CD1c-positive myeloid dendritic cell (primary cell): ENCODE results near the gene CCDC174.

ENCODE experiments used
- DNase-seq: peaks from one replicate; pipeline ENCODE4 v3.0.0-alpha.2; 2016; ENCODE audit errors: extremely low spot score

The CCDC174 gene

DNA sequence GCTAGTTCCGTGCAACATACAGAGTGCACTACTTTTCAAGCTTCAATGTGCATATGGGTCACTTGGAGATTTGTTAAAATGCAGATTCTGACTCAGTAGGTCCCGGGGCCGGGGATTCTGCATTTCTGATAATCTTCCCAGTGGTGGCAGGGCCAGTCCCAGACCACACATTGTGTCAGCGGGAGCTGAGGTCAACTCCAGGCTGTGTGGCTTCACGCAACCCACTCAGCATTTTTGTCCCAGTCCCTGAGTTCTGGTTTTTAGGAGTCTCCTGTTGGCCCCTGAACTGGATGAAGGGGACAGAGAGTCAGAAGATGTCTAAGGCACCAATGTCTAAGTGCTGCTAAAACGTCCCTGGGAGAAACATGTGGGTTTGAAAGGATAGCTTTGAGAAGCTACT lies 26.1 kb upstream of the CCDC174 start:
- DNase-seq: no peak

- no peak for DNase-seq
Measured at GRCh38 chr3:14627815-14628214, 23.7 kb upstream of the CCDC174 start.

GRCh38 chr3:14628406-14628805 lies 23.2 kb upstream of the CCDC174 start:
- DNase-seq: no peak

DNA sequence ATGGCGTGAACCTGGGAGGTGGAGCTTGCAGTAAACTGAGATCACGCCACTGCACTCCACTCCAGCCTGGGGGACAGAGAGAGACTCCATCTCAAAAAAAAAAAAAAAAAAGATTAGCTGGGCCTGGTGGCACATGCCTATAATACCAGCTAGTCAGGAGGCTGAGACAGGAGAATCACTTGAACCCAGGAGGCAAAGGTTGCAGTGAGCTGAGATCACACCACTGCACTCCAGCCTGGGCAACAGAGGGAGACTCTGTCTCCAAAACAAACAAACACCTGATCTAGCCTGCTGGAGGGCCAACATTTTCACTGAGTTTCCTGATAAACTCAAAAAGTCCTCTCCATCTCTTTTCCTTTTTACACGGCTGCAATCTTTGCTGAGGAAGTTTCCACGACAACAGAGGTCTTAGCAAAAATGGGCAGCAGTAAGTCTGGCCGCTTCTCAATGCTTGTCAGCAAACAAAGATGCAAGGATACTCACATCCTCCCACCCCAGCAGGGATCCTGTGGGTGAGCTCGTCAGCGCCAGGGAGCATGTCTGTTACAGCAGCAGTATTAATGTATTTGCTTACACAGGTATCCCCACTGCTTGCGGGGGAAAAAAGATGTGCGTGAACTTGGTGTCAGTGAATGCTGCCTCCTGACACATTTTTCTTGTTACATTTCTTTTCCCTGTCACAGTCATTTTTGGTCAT lies 21.0 kb upstream of the CCDC174 start:
- DNase-seq: no peak

DNA sequence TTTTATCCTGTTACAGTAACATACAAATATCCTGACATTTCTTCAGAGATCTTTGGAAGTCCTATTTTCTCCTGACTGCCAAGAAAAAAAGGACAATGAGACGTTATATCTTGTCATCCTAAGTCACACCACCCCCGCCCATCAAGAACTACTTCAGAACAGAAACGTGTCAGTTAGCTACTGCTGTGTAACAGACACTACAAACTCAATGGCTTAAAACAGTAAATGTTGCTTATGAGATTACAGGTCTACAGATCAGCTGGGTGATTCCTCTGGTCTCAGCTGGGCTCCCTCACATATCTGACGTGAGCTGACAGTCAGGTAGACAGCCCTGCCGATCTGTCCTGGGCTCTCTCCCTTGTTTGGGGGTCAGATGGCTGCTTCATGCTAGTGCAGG lies 20.5 kb upstream of the CCDC174 start:
- no peak for DNase-seq

DNA sequence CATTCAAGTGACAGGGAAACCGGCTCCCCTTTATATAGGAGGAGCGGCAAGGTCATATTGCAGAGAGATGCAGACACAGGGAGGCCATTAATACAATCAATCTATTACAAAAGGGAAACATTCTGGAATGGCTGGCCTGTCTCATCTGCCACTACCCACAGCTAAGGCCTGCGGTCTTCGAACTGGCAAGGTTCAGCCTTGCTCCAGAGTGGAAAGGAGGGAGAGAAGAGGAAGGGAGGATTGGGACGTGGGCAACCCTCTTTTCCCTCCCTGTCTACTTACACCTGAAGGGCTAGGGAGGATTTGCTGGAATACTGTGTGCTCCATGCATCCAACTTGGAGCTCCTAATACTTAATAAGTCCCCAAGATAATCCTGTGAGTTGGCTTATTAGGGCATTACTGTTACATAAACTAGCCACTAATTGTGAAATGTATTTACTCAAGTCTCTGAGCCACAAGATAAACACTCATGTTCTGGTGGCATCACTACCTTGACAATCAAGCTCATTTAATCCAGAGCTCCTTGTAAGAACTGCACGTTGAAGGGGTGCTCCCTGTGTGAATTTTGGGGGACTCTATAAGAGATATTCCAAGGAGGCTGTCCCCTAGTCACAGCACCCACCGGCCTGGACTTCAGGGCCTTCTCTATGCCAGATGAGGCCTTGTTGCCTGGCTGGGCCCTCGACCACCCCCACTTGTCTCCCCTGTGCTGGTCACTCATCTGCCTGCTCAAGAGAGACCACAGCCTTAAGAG lies 19.7 kb upstream of the CCDC174 start:
- DNase-seq: no peak

DNA sequence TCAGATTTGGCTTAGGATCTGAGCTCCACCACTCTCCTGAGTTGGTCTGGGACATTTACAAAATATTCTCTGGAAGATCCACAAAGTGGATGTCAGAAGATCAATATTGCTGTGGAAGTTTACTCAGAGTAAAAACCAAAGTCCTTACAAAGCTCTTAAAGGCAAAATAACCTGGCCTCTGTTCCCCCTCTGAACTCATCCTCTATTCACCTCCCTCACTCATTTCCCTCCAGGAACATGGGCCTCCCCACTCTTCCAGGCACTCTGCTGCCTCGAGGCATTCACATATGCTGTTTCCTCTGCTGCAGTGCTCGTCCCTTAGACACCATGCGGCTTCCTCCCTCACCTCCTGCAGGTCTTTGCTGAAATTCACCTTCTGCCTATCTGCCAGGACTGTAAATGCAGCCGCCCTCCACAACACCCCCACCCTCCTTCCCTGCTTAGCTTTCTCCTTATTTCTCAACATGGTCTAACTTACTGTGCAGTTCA lies 19.1 kb upstream of the CCDC174 start:
- no peak for DNase-seq

- no peak for DNase-seq
Measured at GRCh38 chr3:14633417-14633816, 18.1 kb upstream of the CCDC174 start.

GRCh38 chr3:14633819-14634424 lies 17.6 kb upstream of the CCDC174 start:
- DNase-seq: peak; percentile 67

DNA sequence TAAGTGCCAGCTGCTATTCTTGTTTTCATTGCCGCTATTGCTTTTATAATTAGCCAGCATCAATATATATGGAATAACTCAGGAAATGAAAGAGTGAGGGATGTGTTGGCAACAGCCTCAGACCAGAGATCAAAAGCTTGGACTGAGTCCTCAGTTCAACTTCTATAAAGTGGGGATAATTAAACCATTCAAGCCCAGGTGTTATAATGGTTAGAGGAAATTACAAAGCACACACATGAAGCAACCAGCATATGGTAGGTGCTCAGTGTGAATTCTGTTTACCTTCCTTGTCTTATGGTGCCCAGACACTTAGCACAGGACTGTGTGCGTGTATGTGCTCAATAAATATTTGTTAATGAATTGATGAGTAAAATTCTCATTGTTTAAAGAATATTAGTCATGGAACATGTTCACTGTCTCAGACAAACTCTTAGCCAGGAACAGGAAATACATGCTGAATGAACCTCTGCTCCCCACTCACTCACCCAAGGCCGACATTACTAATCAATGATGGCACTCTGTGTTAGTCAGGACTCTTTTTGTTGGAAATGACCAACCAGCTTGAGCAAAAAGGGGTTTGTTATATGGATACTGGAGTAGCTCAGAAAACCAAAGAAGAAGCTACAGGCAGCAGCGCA lies 16.7 kb upstream of the CCDC174 start:
- no peak for DNase-seq

DNA sequence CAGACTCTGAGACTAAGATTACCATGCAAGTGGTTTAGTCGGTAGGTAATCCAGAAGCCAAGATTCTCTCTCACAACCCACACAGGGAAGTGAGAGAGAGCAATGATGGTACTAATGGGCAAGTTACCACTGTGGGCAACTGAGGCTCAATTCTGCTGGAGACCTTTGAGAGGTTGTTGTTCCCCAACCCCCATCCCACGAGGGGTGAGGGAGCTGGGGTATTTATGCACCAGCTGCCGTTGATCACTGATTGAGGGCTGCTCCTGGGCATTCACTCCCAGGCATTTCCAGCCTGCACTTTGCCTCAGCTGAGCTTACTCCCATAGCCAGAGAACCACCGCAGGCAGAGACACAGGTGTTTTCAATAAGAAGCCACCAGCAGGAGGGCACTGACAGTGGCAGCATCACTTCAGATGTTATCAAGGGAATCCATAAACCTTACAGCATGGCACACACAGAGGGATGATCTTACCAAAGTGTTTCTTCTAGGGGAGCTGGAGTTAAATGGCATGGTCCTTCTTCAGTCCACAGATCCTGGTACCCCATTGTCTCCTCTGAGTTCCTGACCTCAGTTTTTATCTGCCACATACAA lies 15.0 kb upstream of the CCDC174 start:
- DNase-seq: no peak

- no peak for DNase-seq
Measured at GRCh38 chr3:14640157-14640562, 11.4 kb upstream of the CCDC174 start.

GRCh38 chr3:14640734-14641133 lies 10.8 kb upstream of the CCDC174 start:
- no peak for DNase-seq

- no peak for DNase-seq
Measured at GRCh38 chr3:14641346-14641745, 10.2 kb upstream of the CCDC174 start.

DNA sequence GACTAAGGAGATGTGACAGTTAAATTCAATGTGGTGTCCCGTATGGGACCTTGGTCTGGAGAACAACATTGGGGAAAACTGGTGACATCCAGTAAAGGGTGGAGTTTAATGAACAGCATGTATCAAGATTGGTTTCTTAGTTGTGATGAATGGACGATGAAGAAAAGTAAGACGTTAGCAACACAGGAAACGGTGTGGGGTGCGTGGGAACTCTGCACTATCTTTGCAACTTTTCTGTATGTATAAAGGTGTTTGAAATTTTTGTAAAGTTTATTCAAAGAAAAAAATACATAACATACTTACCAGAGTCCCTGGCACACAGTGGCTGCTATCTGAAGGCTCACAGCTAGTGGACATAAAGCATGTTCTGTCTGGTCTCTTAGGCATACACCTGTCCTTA lies 6.1 kb upstream of the CCDC174 start:
- DNase-seq: no peak

GRCh38 chr3:14646131-14646573 lies 5.4 kb upstream of the CCDC174 start:
- DNase-seq: no peak

GRCh38 chr3:14646589-14647413 lies 4.8 kb upstream of the CCDC174 start:
- DNase-seq: no peak

DNA sequence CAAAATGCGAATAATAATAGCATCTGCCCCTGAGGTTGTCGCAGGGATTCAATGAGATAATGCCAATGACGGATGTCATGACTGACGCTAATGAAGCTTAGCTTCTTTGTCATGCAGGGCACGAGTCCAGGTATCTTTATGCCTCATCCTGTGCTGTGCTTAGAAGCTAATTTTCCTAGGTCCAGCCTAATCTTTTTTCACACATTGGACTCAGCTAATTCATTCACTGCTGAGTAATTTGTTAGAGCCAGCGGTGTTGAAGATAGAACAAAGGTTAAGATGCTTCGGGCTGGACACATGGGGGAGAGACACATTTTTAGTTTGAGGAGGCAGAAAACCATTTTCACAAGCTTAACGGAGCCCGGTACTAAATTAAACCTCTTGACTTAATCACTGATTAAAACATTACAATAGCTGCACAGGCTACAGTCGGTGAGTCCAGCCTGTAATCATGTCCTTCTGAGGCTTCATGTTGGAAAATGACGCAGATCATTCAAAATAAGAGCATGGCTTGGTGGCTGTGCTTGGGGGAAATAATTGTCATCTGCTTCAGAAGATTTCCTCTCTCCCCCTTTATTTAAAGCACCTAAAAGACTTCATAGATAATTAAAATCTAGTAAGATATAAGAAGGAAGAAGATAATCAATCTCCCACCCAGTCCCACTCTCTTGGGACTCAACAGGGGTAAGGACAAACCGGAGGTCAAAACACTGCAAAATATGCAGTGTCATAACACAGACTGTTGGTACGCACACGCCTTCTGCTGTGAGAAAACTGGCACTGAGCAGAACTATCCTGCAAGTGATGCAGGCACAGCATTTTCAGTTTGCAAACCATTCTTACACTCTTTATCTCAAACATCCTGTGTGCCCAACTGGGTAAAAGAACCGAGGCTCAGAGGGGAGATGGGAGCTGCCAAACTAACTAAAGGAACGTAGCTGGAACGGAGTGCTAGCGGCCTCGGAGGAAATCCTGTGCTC lies 3.3 kb upstream of the CCDC174 start:
- DNase-seq: no peak

DNA sequence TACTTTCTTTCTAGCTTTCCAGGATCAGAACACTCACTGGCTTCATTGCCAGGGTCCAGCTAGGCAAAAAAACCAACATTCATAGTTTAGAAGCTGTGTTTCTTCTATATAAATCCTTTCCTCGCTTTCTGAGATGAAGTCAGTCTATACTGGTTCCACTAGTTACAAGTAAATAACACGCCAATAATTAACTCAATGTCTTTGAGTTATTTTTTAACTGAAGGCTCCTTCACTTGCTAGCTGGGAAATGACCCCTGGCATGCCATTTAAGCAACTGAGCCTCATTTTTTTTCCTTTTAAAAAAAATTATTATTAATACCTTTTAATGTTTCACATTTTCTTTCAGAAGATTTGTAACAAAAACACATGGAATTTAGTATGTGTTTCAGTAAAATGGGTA lies 2.1 kb upstream of the CCDC174 start:
- no peak for DNase-seq

- DNase-seq: no peak
Measured at GRCh38 chr3:14650193-14650592, 1.4 kb upstream of the CCDC174 start.
